Body of pancreas (tissue), 4 donors: ENCODE data around the gene LAMA2.

ENCODE experiments used
- CTCF ChIP-seq, 7 experiments: fragments of 450-650 bp in 4 of 7; fragments of 200-600 bp in 3 of 7; sonication (generic) in 3 of 7; IDR thresholded peaks; one replicate each; pipeline ENCODE4 v1.5.1; 2016 to 2019; ENCODE audit warnings: antibody characterized with exemption in 7 of 7
- POLR2A ChIP-seq, 3 donors: fragments of 450-650 bp; IDR thresholded peaks; one replicate each; pipeline ENCODE4 v1.6.1; 2016; ENCODE audit warnings: antibody characterized with exemption in 3 of 3, mild to moderate bottlenecking in 2 of 3

- TF ChIP-seq CTCF (IDR thresholded peaks at IDR 0.05) (no peak), POLR2A (IDR thresholded peaks at IDR 0.05) (no peak)
These were observed 46.9 kb downstream of the LAMA2 start for GRCh38 chr6:128929869-128930268.
